GM12878 (cell line): Measurements from ENCODE around the gene FAM114A1. TPM values are rescaled to one million over a fixed set of nuclear protein-coding genes. Genes with fewer than 3 reads are reported as not detected.
A peak's percentile ranks its signal among the peaks of the same experiment; 100 is the strongest.

Source experiments
- ATAC-seq: fragments of 200-7000 bp; cut with Tn5 transposase; 3 replicates; pipeline ENCODE4 v1.9.1; 2020; ENCODE audit warnings: mild to moderate bottlenecking, moderate library complexity
- BruUV-seq: library from RNA; stranded (reverse); fragments of 400-500 nt; replicated peaks from 2 replicates; lab custom pipeline; 2021; lab: Mats Ljungman, UMichigan
- CTCF ChIA-PET: fragments of 300-600 bp; sonication (Branson Sonifier 250); formaldehyde crosslinking; extraction: SDS; loops from one replicate; lab custom pipeline; 2021; ENCODE audit warnings: inconsistent platforms; lab: Yijun Ruan, JAX
- POLR2A ChIA-PET: fragments of 350-600 bp; formaldehyde crosslinking; extraction: SDS; loops from one replicate; lab custom pipeline; 2021; ENCODE audit warnings: inconsistent platforms; lab: Charles Lee
- RAD21 ChIA-PET: fragments of 300-600 bp; sonication (Branson Sonifier 250); formaldehyde crosslinking; loops from one replicate; lab custom pipeline; 2023; ENCODE audit warnings: antibody characterized with exemption; ENCODE audit not compliant: unreplicated experiment; lab: Charles Lee
- SMC1A ChIA-PET: fragments of 300-600 bp; sonication (Branson Sonifier 250); formaldehyde crosslinking; loops from one replicate; lab custom pipeline; 2023; ENCODE audit not compliant: unreplicated experiment, uncharacterized antibody; lab: Charles Lee
- DNase-seq: peaks from one replicate; pipeline ENCODE4 v3.0.0-alpha.2; 2011; ENCODE audit warnings: low read depth, low spot score
- FAIRE-seq: peaks from 3 replicates; lab custom pipeline; 2011; peaks lifted over from hg19 to GRCh38; lab: Jason Lieb, UNC
- H2AFZ ChIP-seq: 2 replicates; pipeline ENCODE4 v1.6.0; 2011; ENCODE audit warnings: low read depth, low read length, control low read depth; ENCODE audit not compliant: control insufficient read depth
- H3K27ac ChIP-seq: 2 replicates; pipeline ENCODE4 v1.5.1; 2011; ENCODE audit warnings: control low read depth; ENCODE audit not compliant: control insufficient read depth, insufficient read depth
- H3K27me3 ChIP-seq, 2 experiments: replicated peaks in 1 of 2; 2 replicates each; pipeline versions ENCODE4 v1.6.0 to v1.6.1; 2011; ENCODE audit warnings: low read length in 1 of 2; ENCODE audit not compliant: control insufficient read depth in 2 of 2, insufficient read depth in 2 of 2
- H3K36me3 ChIP-seq, 2 experiments: 2 replicates each; pipeline ENCODE4 v1.5.1; 2011; ENCODE audit warnings: low read length in 1 of 2; ENCODE audit not compliant: control insufficient read depth in 2 of 2, insufficient read depth in 2 of 2
- H3K4me1 ChIP-seq: 2 replicates; pipeline ENCODE4 v1.6.1; 2011; ENCODE audit warnings: mild to moderate bottlenecking, low read length, moderate library complexity, mixed read lengths; ENCODE audit not compliant: control insufficient read depth, insufficient read depth
- H3K4me2 ChIP-seq: 2 replicates; pipeline ENCODE4 v1.6.0; 2011; ENCODE audit warnings: control low read depth; ENCODE audit not compliant: control insufficient read depth, insufficient read depth
- H3K4me3 ChIP-seq: fragments of 200-600 bp; sonication (generic); 2 replicates; pipeline ENCODE4 v1.5.1; 2016
- H3K79me2 ChIP-seq: 2 replicates; pipeline ENCODE4 v1.6.0; 2011; ENCODE audit warnings: low read length; ENCODE audit not compliant: control insufficient read depth, insufficient read depth
- H3K9ac ChIP-seq: 2 replicates; pipeline ENCODE4 v1.8.0; 2011; ENCODE audit warnings: low read length, control low read depth, mixed read lengths; ENCODE audit not compliant: control insufficient read depth, insufficient read depth
- H3K9me3 ChIP-seq: replicated peaks from 3 replicates; pipeline ENCODE4 v1.5.1; 2011; ENCODE audit warnings: mild to moderate bottlenecking, low read length; ENCODE audit not compliant: control insufficient read depth, insufficient read depth
- H4K20me1 ChIP-seq: 2 replicates; pipeline ENCODE4 v1.6.0; 2011; ENCODE audit not compliant: control insufficient read depth, insufficient read depth
- BHLHE40 ChIP-seq, 2 experiments: fragments of 450-650 bp in 1 of 2; IDR thresholded peaks; 2 replicates each; pipeline ENCODE4 v1.6.1; 2011 to 2017; ENCODE audit warnings: low read depth in 2 of 2, borderline replicate concordance in 1 of 2, improper control_type of control experiment in 1 of 2, low read length in 1 of 2, mild to moderate bottlenecking in 1 of 2
- CEBPB ChIP-seq, 2 experiments: fragments of 150-350 bp in 1 of 2; IDR thresholded peaks; 2 replicates each; pipeline ENCODE4 v1.6.1; 2012 to 2014; ENCODE audit warnings: low read depth in 2 of 2, low read length in 2 of 2, borderline replicate concordance in 1 of 2, inconsistent platforms in 1 of 2
- CHD4 ChIP-seq: fragments of 200-600 bp; sonication (generic); IDR thresholded peaks from 2 replicates; pipeline ENCODE4 v1.6.1; 2016; ENCODE audit warnings: mild to moderate bottlenecking
- FOXM1 ChIP-seq: IDR thresholded peaks from 2 replicates; pipeline ENCODE4 v1.6.1; 2012; ENCODE audit warnings: low read depth, mild to moderate bottlenecking, inconsistent platforms, low read length, moderate library complexity
- MYC ChIP-seq: IDR thresholded peaks from 2 replicates; pipeline ENCODE4 v1.6.1; 2011; ENCODE audit warnings: mild to moderate bottlenecking, low read length, moderate library complexity, inconsistent platforms; ENCODE audit not compliant: insufficient read depth, insufficient replicate concordance, insufficient read length, severe bottlenecking
- NFIC ChIP-seq: IDR thresholded peaks from 2 replicates; pipeline ENCODE4 v1.6.1; 2012; ENCODE audit warnings: low read depth, mild to moderate bottlenecking, inconsistent platforms, low read length, moderate library complexity
- POLR2AphosphoS5 ChIP-seq: IDR thresholded peaks from 2 replicates; pipeline ENCODE4 v1.6.1; 2011; ENCODE audit warnings: mild to moderate bottlenecking, low read length, inconsistent platforms
- POU2F2 ChIP-seq: IDR thresholded peaks from 3 replicates; pipeline ENCODE4 v1.6.1; 2011; ENCODE audit warnings: low read depth, mild to moderate bottlenecking, low read length, borderline replicate concordance
- RBBP5 ChIP-seq: fragments of 200-600 bp; sonication (generic); conservative IDR thresholded peaks from 2 replicates; pipeline ENCODE4 v1.6.1; 2016
- RFX5 ChIP-seq: IDR thresholded peaks from 2 replicates; pipeline ENCODE4 v1.6.1; 2011; ENCODE audit warnings: low read depth, low read length, improper control_type of control experiment
- SPI1 ChIP-seq: IDR thresholded peaks from 2 replicates; pipeline ENCODE4 v1.6.1; 2011; ENCODE audit warnings: low read depth, mild to moderate bottlenecking, low read length, moderate library complexity, borderline replicate concordance; ENCODE audit not compliant: insufficient read depth
- STAT1 ChIP-seq: fragments of 450-650 bp; conservative IDR thresholded peaks from 2 replicates; pipeline ENCODE4 v1.6.1; 2014; ENCODE audit warnings: antibody characterized with exemption, mild to moderate bottlenecking
- SUZ12 ChIP-seq: fragments of 200-600 bp; sonication (generic); IDR thresholded peaks from one replicate; pipeline ENCODE4 v1.6.1; 2018; ENCODE audit warnings: antibody characterized with exemption, mild to moderate bottlenecking; ENCODE audit not compliant: unreplicated experiment
- TCF7 ChIP-seq: IDR thresholded peaks from 2 replicates; pipeline ENCODE4 v1.6.1; 2014; ENCODE audit warnings: antibody characterized with exemption, borderline replicate concordance
- ZNF24 ChIP-seq: fragments of 450-650 bp; IDR thresholded peaks from 2 replicates; pipeline ENCODE4 v1.6.1; 2017; ENCODE audit warnings: antibody characterized with exemption, mild to moderate bottlenecking
- WGBS: methylation state at CpG from one replicate; pipeline ENCODE4 v1.1.6; 2016; ENCODE audit warnings: low lambda C conversion rate; ENCODE audit not compliant: insufficient replicate concordance, insufficient coverage; ENCODE audit errors: missing lambda C conversion rate; 5-methylcytosine and 5-hydroxymethylcytosine counted together
- in situ Hi-C: fragments of 300-500 bp; cut with MboI; formaldehyde crosslinking; loops from 9 replicates; pipeline ENCODE4 v1.14.3; 2018; ENCODE audit warnings: mixed read lengths
- intact Hi-C: fragments of 100-400 bp; cut with micrococcal nuclease; formaldehyde crosslinking; loops from one replicate; pipeline ENCODE4 v1.14.2; 2022; ENCODE audit not compliant: unreplicated experiment
- polyA plus RNA-seq, 11 experiments: library from polyadenylated mRNA; depleted of rRNA in 4 of 11; unstranded in 6 of 11; stranded (reverse) in 5 of 11; fragments of >200 nt; fragmentation: Nextera tagmentation in 4 of 11; fragmentation: Illumina TruSeq in 1 of 11; extraction: Ambion mirVana in 4 of 11; extraction: Trizol in 1 of 11; gene quantifications; 1 replicate in 1 of 11; 2 replicates in 10 of 11; pipeline versions ENCODE4 v1.2.1 to v1.2.3, GENCODE V29; 2011 to 2016; ENCODE audit warnings: inconsistent platforms in 2 of 11, missing spikeins in 2 of 11, low read depth in 1 of 11
- total RNA-seq, 4 experiments: library from RNA; depleted of rRNA in 3 of 4; stranded (reverse); fragments of >200 nt in 3 of 4; fragmentation: Illumina TruSeq in 1 of 4; extraction: Trizol in 1 of 4; gene quantifications; 2 replicates each; pipeline versions ENCODE4 v1.2.1 to v1.2.3, GENCODE V29; 2013 to 2021
- TF ChIP-seq, protein P1 (sequence below), 3 experiments: IDR thresholded peaks in 2 of 3; conservative IDR thresholded peaks in 1 of 3; 2 replicates each; pipeline ENCODE4 v1.5.1; 2011; ENCODE audit warnings: low read depth in 3 of 3, low read length in 3 of 3, mild to moderate bottlenecking in 3 of 3, control low read depth in 2 of 3, moderate library complexity in 2 of 3, inconsistent platforms in 1 of 3, mixed read lengths in 1 of 3; ENCODE audit not compliant: control insufficient read depth in 2 of 3, insufficient read depth in 1 of 3; ENCODE audit errors: extremely low read depth in 1 of 3
- TF ChIP-seq, protein P2 (sequence below): IDR thresholded peaks from 2 replicates; pipeline ENCODE4 v1.6.1; 2011; ENCODE audit warnings: low read depth, mild to moderate bottlenecking, low read length, moderate library complexity, borderline replicate concordance; ENCODE audit errors: extremely low read depth
- TF ChIP-seq, protein P3 (sequence below): fragments of 450-650 bp; IDR thresholded peaks from 2 replicates; pipeline ENCODE4 v1.6.1; 2017; ENCODE audit warnings: low read depth, mild to moderate bottlenecking, moderate library complexity

The FAM114A1 gene
- total and polyA plus RNA-seq, 10 of the 15 experiments (the other 5 are each of a cell fraction or from before 2014, with no cell fraction given), result 1.3 to 6.2 (median 3.9) TPM

DNA sequence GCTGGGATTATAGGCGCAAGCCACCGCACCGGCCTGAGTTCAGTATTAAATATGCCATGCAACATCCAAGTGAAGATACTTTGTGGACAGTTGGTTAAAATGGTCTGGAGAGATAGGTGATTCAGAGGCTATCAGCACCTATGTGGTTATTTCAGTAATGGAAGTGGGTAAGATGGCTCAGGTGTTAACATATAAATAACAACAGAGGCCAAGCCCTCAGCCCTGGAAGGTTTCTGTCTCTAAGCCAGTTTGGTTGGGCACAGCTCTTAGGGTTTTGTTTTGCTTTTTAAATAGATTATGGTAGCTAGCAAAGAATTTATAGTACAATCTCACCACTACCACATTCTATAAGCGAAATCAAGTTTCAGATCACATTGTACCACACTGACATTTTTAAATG lies 16.6 kb downstream of the FAM114A1 start (continued):
- TF ChIP-seq, protein P1, sequence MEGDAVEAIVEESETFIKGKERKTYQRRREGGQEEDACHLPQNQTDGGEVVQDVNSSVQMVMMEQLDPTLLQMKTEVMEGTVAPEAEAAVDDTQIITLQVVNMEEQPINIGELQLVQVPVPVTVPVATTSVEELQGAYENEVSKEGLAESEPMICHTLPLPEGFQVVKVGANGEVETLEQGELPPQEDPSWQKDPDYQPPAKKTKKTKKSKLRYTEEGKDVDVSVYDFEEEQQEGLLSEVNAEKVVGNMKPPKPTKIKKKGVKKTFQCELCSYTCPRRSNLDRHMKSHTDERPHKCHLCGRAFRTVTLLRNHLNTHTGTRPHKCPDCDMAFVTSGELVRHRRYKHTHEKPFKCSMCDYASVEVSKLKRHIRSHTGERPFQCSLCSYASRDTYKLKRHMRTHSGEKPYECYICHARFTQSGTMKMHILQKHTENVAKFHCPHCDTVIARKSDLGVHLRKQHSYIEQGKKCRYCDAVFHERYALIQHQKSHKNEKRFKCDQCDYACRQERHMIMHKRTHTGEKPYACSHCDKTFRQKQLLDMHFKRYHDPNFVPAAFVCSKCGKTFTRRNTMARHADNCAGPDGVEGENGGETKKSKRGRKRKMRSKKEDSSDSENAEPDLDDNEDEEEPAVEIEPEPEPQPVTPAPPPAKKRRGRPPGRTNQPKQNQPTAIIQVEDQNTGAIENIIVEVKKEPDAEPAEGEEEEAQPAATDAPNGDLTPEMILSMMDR (IDR thresholded peaks at IDR 0.05 in 2 of 3, conservative IDR thresholded peaks at IDR 0.05 in 1 of 3; ENCODE audit: control insufficient read depth in 2 of 3, extremely low read depth in 1 of 3, insufficient read depth in 1 of 3, low read depth in 3 of 3, low read length in 3 of 3), result no peak
- TF ChIP-seq POU2F2, result no peak
- no peak for TF ChIP-seq RBBP5
- no peak for TF ChIP-seq STAT1
- no peak for TF ChIP-seq SPI1
- no peak for TF ChIP-seq MYC
- no peak for TF ChIP-seq SUZ12
- TF ChIP-seq NFIC, result no peak
- TF ChIP-seq POLR2AphosphoS5, result no peak
- TF ChIP-seq, all 136 proteins: peak for 0

DNA sequence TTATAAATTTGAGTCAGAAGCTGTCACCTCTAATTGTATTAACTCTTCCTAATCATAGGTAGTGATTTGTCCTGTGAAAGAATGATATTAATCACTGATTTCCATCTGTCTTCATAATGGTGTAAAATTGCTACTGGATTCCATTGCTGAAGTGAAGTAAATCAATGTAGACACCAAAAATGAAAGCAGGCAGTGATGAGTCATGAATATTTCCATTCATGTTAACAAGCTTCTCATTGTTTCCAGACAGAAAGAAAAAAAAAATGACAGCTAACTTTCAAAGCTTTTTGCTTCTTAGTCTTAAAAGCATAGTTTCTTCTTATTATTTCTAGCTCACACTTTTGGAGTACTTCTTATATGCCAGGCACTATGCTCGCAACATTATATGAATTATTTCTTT lies 21.5 kb downstream of the FAM114A1 start:
- no TSS peak for BruUV-seq
- FAIRE-seq (peak; percentile 74), ATAC-seq (peak; percentile 85), DNase-seq (peak; percentile 58)
- ChIA-PET RAD21 (interaction anchor here (0.6 to 4.1 kb wide), 23 partner anchors 8 to 709 kb away, joined by 3 to 43 read pairs (median 5); partner anchors contain the start of genes FAM114A1, TLR10 and TLR6), SMC1A (interaction anchor here (0.6 to 5.1 kb wide), 29 partner anchors 13 to 820 kb away, joined by 3 to 58 read pairs (median 4); partner anchors contain the start of genes FAM114A1, TLR1, TLR10 and TLR6), CTCF (interaction anchor here (0.7 to 7.9 kb wide), 18 partner anchors 10 to 710 kb away, joined by 3 to 100 read pairs (median 4); partner anchors contain the start of genes FAM114A1 and TLR10), POLR2A (interaction anchor here (0.6 to 3.2 kb wide), 20 partner anchors 9 to 911 kb away, joined by 3 to 21 read pairs (median 4); partner anchors contain the start of genes FAM114A1 and TLR1)
- no peak overlapping the region for H3K4me2 ChIP-seq
- intact Hi-C loops, result loop anchor here (2.0 kb wide), 1 partner anchor 28 kb away; no protein-coding TSS in a partner anchor
- in situ Hi-C loops, result no loop called here
- no peaks in the 10 kb centered on the region for H3K9me3 ChIP-seq
- peak overlapping the region; percentile 37; the same call in 1 of the 2 replicates for H2AFZ ChIP-seq
- no peaks in the 10 kb centered on the region for H3K79me2 ChIP-seq
- WGBS, result 95% methylated on average over 1 of the region's 1 CpG
- H3K36me3 ChIP-seq, result no peaks in the 10 kb centered on the region
- no peak overlapping the region for H3K9ac ChIP-seq
- H4K20me1 ChIP-seq, result no peaks in the 10 kb centered on the region
- no peaks in the 10 kb centered on the region for H3K27me3 ChIP-seq
- no peak overlapping the region for H3K4me3 ChIP-seq
- H3K4me1 ChIP-seq, result peaks cover 4% of the 10 kb centered on the region
- H3K27ac ChIP-seq, result peak overlapping the region; percentile 64; the same call in 1 of the 2 replicates
- TF ChIP-seq, protein P2, sequence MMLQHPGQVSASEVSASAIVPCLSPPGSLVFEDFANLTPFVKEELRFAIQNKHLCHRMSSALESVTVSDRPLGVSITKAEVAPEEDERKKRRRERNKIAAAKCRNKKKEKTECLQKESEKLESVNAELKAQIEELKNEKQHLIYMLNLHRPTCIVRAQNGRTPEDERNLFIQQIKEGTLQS, result no peak
- TF ChIP-seq RFX5, result no peak
- TF ChIP-seq CHD4, result no peak
- TF ChIP-seq STAT1, result no peak
- TF ChIP-seq FOXM1, result no peak
- TF ChIP-seq, protein P3, sequence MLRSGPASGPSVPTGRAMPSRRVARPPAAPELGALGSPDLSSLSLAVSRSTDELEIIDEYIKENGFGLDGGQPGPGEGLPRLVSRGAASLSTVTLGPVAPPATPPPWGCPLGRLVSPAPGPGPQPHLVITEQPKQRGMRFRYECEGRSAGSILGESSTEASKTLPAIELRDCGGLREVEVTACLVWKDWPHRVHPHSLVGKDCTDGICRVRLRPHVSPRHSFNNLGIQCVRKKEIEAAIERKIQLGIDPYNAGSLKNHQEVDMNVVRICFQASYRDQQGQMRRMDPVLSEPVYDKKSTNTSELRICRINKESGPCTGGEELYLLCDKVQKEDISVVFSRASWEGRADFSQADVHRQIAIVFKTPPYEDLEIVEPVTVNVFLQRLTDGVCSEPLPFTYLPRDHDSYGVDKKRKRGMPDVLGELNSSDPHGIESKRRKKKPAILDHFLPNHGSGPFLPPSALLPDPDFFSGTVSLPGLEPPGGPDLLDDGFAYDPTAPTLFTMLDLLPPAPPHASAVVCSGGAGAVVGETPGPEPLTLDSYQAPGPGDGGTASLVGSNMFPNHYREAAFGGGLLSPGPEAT, result peak; percentile 83
- peak in 1 of 2 experiments; percentile 41; a peak in 1 of 4 replicates for TF ChIP-seq BHLHE40 (IDR thresholded peaks at IDR 0.05; ENCODE audit: borderline replicate concordance in 1 of 2, low read depth in 2 of 2, low read length in 1 of 2)
- TF ChIP-seq TCF7, result no peak
- TF ChIP-seq SPI1, result no peak
- TF ChIP-seq CEBPB (IDR thresholded peaks at IDR 0.05; ENCODE audit: borderline replicate concordance in 1 of 2, low read depth in 2 of 2, low read length in 2 of 2), result no peak
- peak; percentile 80 for TF ChIP-seq ZNF24
